Measurements from ENCODE around the gene RHOBTB3. TPM values are rescaled to one million over a fixed set of nuclear protein-coding genes. Genes with fewer than 3 reads are reported as not detected.
A peak's percentile ranks its signal among the peaks of the same experiment; 100 is the strongest.

Gene RHOBTB3
- total and polyA plus RNA-seq, 8 donors = 26.5 to 93.0 (median 64.1) TPM

DNA sequence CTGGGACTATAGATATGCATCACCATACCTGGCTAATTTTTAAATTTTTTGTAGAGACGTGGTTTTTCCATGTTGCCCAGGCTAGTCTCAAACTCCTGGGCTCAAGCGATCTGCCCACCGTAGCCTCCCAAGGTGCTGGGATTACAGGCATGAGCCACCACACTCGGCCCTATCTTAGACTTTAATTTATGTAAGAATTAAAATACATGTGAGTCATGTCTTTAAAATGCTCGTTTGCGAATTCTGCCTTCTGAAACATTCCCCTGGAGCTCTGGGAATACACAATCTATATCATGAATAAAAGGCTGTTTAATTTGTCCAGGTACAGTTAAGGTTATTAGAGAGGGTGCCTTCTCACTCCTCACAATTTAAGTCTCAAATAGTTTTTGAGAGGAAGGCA, 32.8 kb downstream of the RHOBTB3 start:
- peaks cover 13 to 25% of the 10 kb centered on the region in 2 donors for H3K4me1 ChIP-seq
- TF ChIP-seq, protein P1, sequence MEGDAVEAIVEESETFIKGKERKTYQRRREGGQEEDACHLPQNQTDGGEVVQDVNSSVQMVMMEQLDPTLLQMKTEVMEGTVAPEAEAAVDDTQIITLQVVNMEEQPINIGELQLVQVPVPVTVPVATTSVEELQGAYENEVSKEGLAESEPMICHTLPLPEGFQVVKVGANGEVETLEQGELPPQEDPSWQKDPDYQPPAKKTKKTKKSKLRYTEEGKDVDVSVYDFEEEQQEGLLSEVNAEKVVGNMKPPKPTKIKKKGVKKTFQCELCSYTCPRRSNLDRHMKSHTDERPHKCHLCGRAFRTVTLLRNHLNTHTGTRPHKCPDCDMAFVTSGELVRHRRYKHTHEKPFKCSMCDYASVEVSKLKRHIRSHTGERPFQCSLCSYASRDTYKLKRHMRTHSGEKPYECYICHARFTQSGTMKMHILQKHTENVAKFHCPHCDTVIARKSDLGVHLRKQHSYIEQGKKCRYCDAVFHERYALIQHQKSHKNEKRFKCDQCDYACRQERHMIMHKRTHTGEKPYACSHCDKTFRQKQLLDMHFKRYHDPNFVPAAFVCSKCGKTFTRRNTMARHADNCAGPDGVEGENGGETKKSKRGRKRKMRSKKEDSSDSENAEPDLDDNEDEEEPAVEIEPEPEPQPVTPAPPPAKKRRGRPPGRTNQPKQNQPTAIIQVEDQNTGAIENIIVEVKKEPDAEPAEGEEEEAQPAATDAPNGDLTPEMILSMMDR (IDR thresholded peaks at IDR 0.05) = no peak
- no peak overlapping the region for H3K4me3 ChIP-seq
- no peak overlapping the region for H3K27ac ChIP-seq
- DNase-seq (no peak), ATAC-seq (no peak)
- peaks cover 0 to 9% of the 10 kb centered on the region in 2 donors for H3K36me3 ChIP-seq
- intact Hi-C loops (cut with DNase I) = no loop called here
- no peaks in the 10 kb centered on the region for H3K9me3 ChIP-seq
- no peaks in the 10 kb centered on the region for H3K27me3 ChIP-seq

DNA sequence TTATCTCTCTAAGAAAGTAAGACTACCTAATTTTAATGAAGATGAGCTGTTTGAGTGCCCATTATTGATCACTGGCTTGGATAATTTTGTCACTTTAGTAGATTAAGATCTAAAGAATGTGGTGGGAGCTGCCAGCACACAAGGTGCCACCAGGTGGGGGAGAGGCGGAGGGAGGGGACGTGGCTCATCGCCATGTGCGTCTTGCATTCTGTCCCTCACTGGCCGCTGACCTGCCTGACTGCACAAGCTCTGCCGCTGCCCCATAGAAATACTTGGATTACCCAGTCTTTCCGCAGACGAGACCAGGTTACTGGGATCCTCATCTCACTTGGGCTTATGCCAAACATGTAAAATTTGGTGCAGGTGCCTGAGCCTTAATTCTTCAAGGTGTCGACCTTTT, 37.6 kb downstream of the RHOBTB3 start:
- TF ChIP-seq, protein P1 (IDR thresholded peaks at IDR 0.05) = no peak
- H3K9me3 ChIP-seq = no peaks in the 10 kb centered on the region
- H3K4me3 ChIP-seq = no peak overlapping the region
- H3K27ac ChIP-seq = no peak overlapping the region
- H3K27me3 ChIP-seq = no peaks in the 10 kb centered on the region
- peaks cover 0 to 17% of the 10 kb centered on the region in 2 donors for H3K36me3 ChIP-seq
- H3K4me1 ChIP-seq = peaks cover 3 to 8% of the 10 kb centered on the region in 2 donors
- DNase-seq (no peak), ATAC-seq (no peak)
- intact Hi-C loops (cut with DNase I) = no loop called here

DNA sequence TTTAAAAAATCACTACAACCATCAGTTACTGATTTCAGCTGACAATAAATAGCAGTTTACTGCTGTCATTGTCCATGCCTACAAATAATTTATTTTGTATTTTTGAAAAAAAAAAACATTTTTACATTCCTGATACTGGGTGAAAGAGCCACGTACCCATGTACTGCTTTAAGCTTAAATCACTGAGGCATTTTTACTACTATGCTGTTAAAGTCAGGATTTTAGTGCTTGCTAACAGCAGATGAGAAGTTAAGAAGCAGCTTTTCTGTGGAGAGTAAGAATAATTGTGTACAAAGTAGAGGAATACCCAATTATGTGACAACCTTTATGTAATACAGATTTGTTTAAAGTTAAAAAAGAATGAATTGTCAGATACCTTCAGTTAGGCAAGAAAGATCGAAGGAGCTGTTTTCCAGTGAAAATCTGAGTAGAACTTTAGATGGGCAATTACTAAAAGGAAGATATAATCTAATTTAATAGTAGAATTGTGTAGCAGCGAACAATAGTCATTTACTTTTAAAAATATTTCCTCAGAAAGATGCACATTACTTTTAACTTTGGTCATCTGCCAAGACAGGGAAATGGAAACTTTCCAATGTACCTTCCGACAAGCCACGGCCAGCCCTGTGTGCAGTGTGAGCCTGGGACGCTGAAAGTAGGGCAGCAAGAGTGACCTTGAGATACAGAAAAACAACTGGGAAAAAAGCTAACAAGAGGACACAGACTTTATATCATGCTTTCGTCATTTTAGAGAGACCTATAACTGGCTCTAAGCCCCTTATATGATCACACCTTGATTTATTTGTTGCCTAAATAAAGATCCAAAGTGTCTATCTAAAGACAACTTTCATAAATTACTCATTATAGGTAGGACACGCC, 39.9 kb downstream of the RHOBTB3 start:
- no peaks in the 10 kb centered on the region for H3K27me3 ChIP-seq
- H3K4me1 ChIP-seq = peaks cover 5 to 12% of the 10 kb centered on the region in 2 donors
- TF ChIP-seq, protein P1 (IDR thresholded peaks at IDR 0.05) = no peak
- peaks cover 0 to 17% of the 10 kb centered on the region in 2 donors for H3K36me3 ChIP-seq
- ATAC-seq = peak; percentile 77
- no peaks in the 10 kb centered on the region for H3K9me3 ChIP-seq
- intact Hi-C loops (cut with DNase I) = no loop called here
- H3K4me3 ChIP-seq = no peak overlapping the region
- DNase-seq = no peak
- no peak overlapping the region for H3K27ac ChIP-seq

DNA sequence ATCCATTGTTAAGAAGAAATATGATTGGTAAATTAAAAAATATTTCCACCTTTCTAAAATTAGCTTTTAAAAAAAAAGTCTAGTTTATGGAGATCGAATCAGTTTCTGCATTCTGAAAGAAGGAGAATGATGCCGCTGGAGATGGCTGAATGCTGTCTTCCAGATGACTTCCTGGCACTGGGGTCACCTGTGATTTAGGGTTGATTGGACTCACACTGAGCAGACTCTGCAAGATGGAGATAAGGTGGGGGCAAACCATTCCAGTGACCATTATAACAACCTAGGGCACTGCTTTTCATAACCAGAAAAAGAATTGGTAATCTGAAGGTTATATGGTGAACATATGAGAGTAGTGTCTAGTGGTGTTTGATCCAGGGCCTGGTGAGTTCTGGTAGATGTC, 40.8 kb downstream of the RHOBTB3 start:
- TF ChIP-seq, protein P1 (IDR thresholded peaks at IDR 0.05) = no peak
- Histone ChIP-seq H3K36me3 (peaks cover 0 to 17% of the 10 kb centered on the region in 2 donors), H3K27ac (no peak overlapping the region), H3K9me3 (no peaks in the 10 kb centered on the region), H3K4me1 (peaks cover 5 to 12% of the 10 kb centered on the region in 2 donors), H3K27me3 (no peaks in the 10 kb centered on the region), H3K4me3 (no peak overlapping the region)
- ATAC-seq (no peak), DNase-seq (no peak)
- intact Hi-C loops (cut with DNase I) = no loop called here

DNA sequence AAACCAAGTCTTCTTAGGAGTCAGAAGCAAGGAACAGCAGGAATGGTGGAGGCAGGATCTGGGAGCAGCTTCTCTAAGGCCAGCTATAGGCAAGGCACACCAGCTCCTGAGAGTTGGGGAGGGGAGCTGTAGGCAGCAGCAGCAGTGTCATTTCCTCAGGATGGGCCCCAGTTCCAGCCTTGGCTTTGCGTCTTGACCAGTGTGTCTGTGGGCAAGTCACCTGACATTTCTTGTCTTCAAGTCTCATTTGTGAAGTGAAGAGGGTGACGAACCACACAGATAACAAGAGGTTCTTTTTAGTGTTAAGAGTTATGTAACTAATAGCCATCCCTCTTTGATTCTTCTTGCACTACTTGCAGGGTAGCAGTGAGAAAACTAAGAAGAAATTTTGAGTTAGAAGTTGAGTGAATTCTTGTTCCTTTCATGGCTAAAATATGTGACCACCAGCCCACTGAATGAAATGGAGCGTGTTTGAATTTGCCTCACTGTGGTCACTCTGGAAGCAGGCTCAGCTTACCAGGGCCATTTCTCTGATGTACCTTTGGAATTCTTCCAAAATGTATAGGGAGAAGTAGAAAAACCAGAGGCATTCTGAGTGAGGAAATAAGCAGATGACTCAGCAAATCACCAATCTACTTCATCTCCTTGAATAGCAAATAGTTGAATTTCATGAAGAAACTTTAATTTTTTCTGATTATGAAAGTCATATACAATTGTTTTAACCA, 42.4 kb downstream of the RHOBTB3 start:
- H3K4me1 ChIP-seq = peaks cover 5 to 12% of the 10 kb centered on the region in 2 donors
- no peaks in the 10 kb centered on the region for H3K27me3 ChIP-seq
- ATAC-seq (peak; percentile 25), DNase-seq (no peak)
- TF ChIP-seq, protein P1 (IDR thresholded peaks at IDR 0.05) = no peak
- H3K36me3 ChIP-seq = peaks cover 0 to 12% of the 10 kb centered on the region in 2 donors
- no peak overlapping the region for H3K27ac ChIP-seq
- no peaks in the 10 kb centered on the region for H3K9me3 ChIP-seq
- intact Hi-C loops (cut with DNase I) = no loop called here
- H3K4me3 ChIP-seq = no peak overlapping the region
